H1 (cell line): ENCODE results near the gene SFMBT2. TPM values are rescaled to one million over a fixed set of nuclear protein-coding genes. Genes with fewer than 3 reads are reported as not detected.

Experiments
- CTCF ChIA-PET: fragments of 300-600 bp; sonication (Branson Sonifier 250); formaldehyde crosslinking; loops from one replicate; lab custom pipeline; 2021; ENCODE audit not compliant: partially characterized antibody; lab: Charles Lee
- POLR2A ChIA-PET: fragments of 300-600 bp; sonication (Branson Sonifier 250); formaldehyde crosslinking; loops from one replicate; lab custom pipeline; 2021; ENCODE audit warnings: inconsistent platforms; ENCODE audit not compliant: partially characterized antibody; lab: Charles Lee
- DNase-seq, 2 experiments: peaks; one replicate each; pipeline versions ENCODE4 v3.0.0 to v3.0.0-alpha.2; 2010 to 2022; ENCODE audit warnings: low spot score in 2 of 2, low read depth in 1 of 2, mixed read lengths in 1 of 2
- FAIRE-seq: peaks from 2 replicates; lab custom pipeline; 2011; peaks lifted over from hg19 to GRCh38; lab: Jason Lieb, UNC
- H2AFZ ChIP-seq: 2 replicates; pipeline ENCODE4 v1.8.1; 2012; ENCODE audit warnings: low read length, inconsistent platforms
- H2AK5ac ChIP-seq: 2 replicates; pipeline ENCODE4 v1.6.1; 2013; ENCODE audit warnings: low read depth, low read length
- H2BK120ac ChIP-seq: replicated peaks from 2 replicates; pipeline ENCODE3; 2013; ENCODE audit warnings: low read depth, low read length, inconsistent platforms
- H2BK12ac ChIP-seq: 2 replicates; pipeline ENCODE4 v1.6.1; 2013; ENCODE audit warnings: low read depth, low read length
- H2BK15ac ChIP-seq: 2 replicates; pipeline ENCODE4 v1.6.1; 2013; ENCODE audit warnings: low read length
- H2BK20ac ChIP-seq: 2 replicates; pipeline ENCODE4 v1.6.1; 2013; ENCODE audit warnings: low read length
- H2BK5ac ChIP-seq: 2 replicates; pipeline ENCODE4 v1.6.1; 2013; ENCODE audit warnings: low read depth, low read length
- H3K14ac ChIP-seq: 2 replicates; pipeline ENCODE4 v1.6.1; 2013; ENCODE audit warnings: inconsistent platforms; ENCODE audit not compliant: insufficient read length
- H3K18ac ChIP-seq: 2 replicates; pipeline ENCODE4 v1.6.1; 2013; ENCODE audit warnings: low read length; ENCODE audit errors: extremely low read depth
- H3K23ac ChIP-seq: 2 replicates; pipeline ENCODE4 v1.6.1; 2013; ENCODE audit warnings: inconsistent platforms; ENCODE audit not compliant: insufficient read length
- H3K23me2 ChIP-seq: 2 replicates; pipeline ENCODE4 v1.6.1; 2013; ENCODE audit warnings: low read depth, low read length
- H3K27ac ChIP-seq: 2 replicates; pipeline ENCODE4 v1.6.1; 2011; ENCODE audit warnings: low read depth, low read length, inconsistent platforms
- H3K27me3 ChIP-seq, 4 experiments: replicated peaks in 1 of 4; 1 replicate in 1 of 4; 2 replicates in 3 of 4; pipeline versions ENCODE4 v1.6.1 to v1.8.1; 2011 to 2013; ENCODE audit warnings: low read length in 3 of 4, mild to moderate bottlenecking in 3 of 4, inconsistent platforms in 2 of 4, mixed read lengths in 2 of 4, moderate library complexity in 1 of 4; ENCODE audit not compliant: control insufficient read depth in 3 of 4, insufficient read depth in 3 of 4; ENCODE audit errors: extremely low read depth in 1 of 4
- H3K36me3 ChIP-seq, 4 experiments: 2 replicates each; pipeline versions ENCODE4 v1.6.1 to v1.8.1; 2011 to 2013; ENCODE audit warnings: mild to moderate bottlenecking in 4 of 4, low read length in 3 of 4, moderate library complexity in 2 of 4, control low read depth in 1 of 4, inconsistent platforms in 1 of 4; ENCODE audit not compliant: insufficient read depth in 4 of 4, control insufficient read depth in 2 of 4
- H3K4ac ChIP-seq: replicated peaks from 2 replicates; pipeline ENCODE3; 2013; ENCODE audit warnings: low read length, low read depth, mixed read lengths, inconsistent platforms; ENCODE audit not compliant: insufficient read length
- H3K4me1 ChIP-seq, 4 experiments: replicated peaks in 1 of 4; 1 replicate in 1 of 4; 2 replicates in 3 of 4; pipeline versions ENCODE4 v1.6.1 to v1.8.1; 2011 to 2013; ENCODE audit warnings: low read length in 3 of 4, inconsistent platforms in 2 of 4, mixed read lengths in 1 of 4; ENCODE audit not compliant: insufficient read depth in 4 of 4, control insufficient read depth in 3 of 4
- H3K4me2 ChIP-seq, 2 experiments: 2 replicates each; pipeline versions ENCODE4 v1.6.1 to v1.8.1; 2011 to 2013; ENCODE audit warnings: low read depth in 2 of 2, low read length in 2 of 2, control low read depth in 1 of 2, inconsistent platforms in 1 of 2, mild to moderate bottlenecking in 1 of 2; ENCODE audit not compliant: insufficient read depth in 1 of 2
- H3K4me3 ChIP-seq, 4 experiments: fragments of 200-600, 300-600 bp in 1 of 4; sonication (generic), shearing (Covaris generic), sonication (Bioruptor Twin) in 1 of 4; 2 replicates each; pipeline versions ENCODE4 v1.5.1 to v1.8.1; 2011 to 2016; ENCODE audit warnings: low read length in 4 of 4, low read depth in 3 of 4, control low read depth in 2 of 4, inconsistent platforms in 2 of 4, mild to moderate bottlenecking in 2 of 4, mixed read lengths in 1 of 4, moderate library complexity in 1 of 4; ENCODE audit not compliant: insufficient read depth in 2 of 4; ENCODE audit errors: extremely low read depth in 1 of 4
- H3K56ac ChIP-seq: replicated peaks from 2 replicates; pipeline ENCODE3; 2013; ENCODE audit warnings: low read depth, mild to moderate bottlenecking, mixed read lengths, low read length, inconsistent platforms; ENCODE audit not compliant: insufficient read length
- H3K79me1 ChIP-seq: 2 replicates; pipeline ENCODE4 v1.6.1; 2013; ENCODE audit warnings: low read depth, low read length, control low read depth
- H3K79me2 ChIP-seq, 2 experiments: 2 replicates each; pipeline versions ENCODE4 v1.6.1 to v1.8.1; 2012 to 2013; ENCODE audit warnings: low read length in 2 of 2, mild to moderate bottlenecking in 2 of 2, inconsistent platforms in 1 of 2; ENCODE audit not compliant: insufficient read depth in 2 of 2, control insufficient read depth in 1 of 2
- H3K9ac ChIP-seq, 4 experiments: replicated peaks in 1 of 4; 1 replicate in 1 of 4; 2 replicates in 3 of 4; pipeline versions ENCODE4 v1.6.1 to v1.8.1; 2011 to 2013; ENCODE audit warnings: low read depth in 3 of 4, low read length in 3 of 4, control low read depth in 2 of 4, mild to moderate bottlenecking in 2 of 4, moderate library complexity in 2 of 4, inconsistent platforms in 1 of 4; ENCODE audit errors: extremely low read depth in 1 of 4
- H3K9me3 ChIP-seq, 2 experiments: 2 replicates each; pipeline versions ENCODE4 v1.6.1 to v1.8.1; 2012 to 2013; ENCODE audit warnings: mild to moderate bottlenecking in 2 of 2, moderate library complexity in 2 of 2, control low read depth in 1 of 2, inconsistent platforms in 1 of 2, low read depth in 1 of 2, low read length in 1 of 2, mixed read lengths in 1 of 2; ENCODE audit not compliant: insufficient read depth in 2 of 2
- H4K20me1 ChIP-seq, 2 experiments: replicated peaks in 1 of 2; 2 replicates each; pipeline versions ENCODE3 to v1.8.1; 2011 to 2013; ENCODE audit warnings: inconsistent platforms in 2 of 2, low read length in 2 of 2, mild to moderate bottlenecking in 1 of 2; ENCODE audit not compliant: insufficient read depth in 2 of 2, control insufficient read depth in 1 of 2
- H4K5ac ChIP-seq: 2 replicates; pipeline ENCODE4 v1.6.1; 2013; ENCODE audit warnings: low read length, low read depth, mixed read lengths, inconsistent platforms; ENCODE audit not compliant: insufficient read length
- H4K8ac ChIP-seq: 2 replicates; pipeline ENCODE4 v1.8.0; 2013; ENCODE audit warnings: mild to moderate bottlenecking, moderate library complexity, low read length, inconsistent platforms; ENCODE audit not compliant: insufficient read depth; ENCODE audit errors: extremely low read depth
- H4K91ac ChIP-seq: replicated peaks from 2 replicates; pipeline ENCODE3; 2013; ENCODE audit warnings: low read length, mixed read lengths, inconsistent platforms; ENCODE audit not compliant: insufficient read length
- JUND ChIP-seq: IDR thresholded peaks from 2 replicates; pipeline ENCODE4 v1.6.1; 2011; ENCODE audit warnings: mild to moderate bottlenecking, improper control_type of control experiment, low read length
- RXRA ChIP-seq: IDR thresholded peaks from 2 replicates; pipeline ENCODE4 v1.6.1; 2011; ENCODE audit warnings: low read depth, mild to moderate bottlenecking, low read length, moderate library complexity; ENCODE audit not compliant: insufficient read depth
- SIX5 ChIP-seq: IDR thresholded peaks from 2 replicates; pipeline ENCODE4 v1.6.1; 2011; ENCODE audit warnings: mild to moderate bottlenecking, low read depth, low read length
- SP2 ChIP-seq: IDR thresholded peaks from 2 replicates; pipeline ENCODE4 v1.6.1; 2012; ENCODE audit warnings: mild to moderate bottlenecking, low read length, inconsistent platforms
- YY1 ChIP-seq: IDR thresholded peaks from 2 replicates; pipeline ENCODE4 v1.6.1; 2011; ENCODE audit warnings: low read depth, mild to moderate bottlenecking, low read length
- WGBS, 2 experiments: shearing (Covaris generic) in 1 of 2; methylation state at CpG; one replicate each; pipeline versions ENCODE4 v1.1.6 to v1.1.7; 2013 to 2015; ENCODE audit warnings: low lambda C conversion rate in 2 of 2, mixed read lengths in 2 of 2, inconsistent platforms in 1 of 2, low coverage in 1 of 2, missing lambda C conversion rate in 1 of 2; ENCODE audit not compliant: insufficient replicate concordance in 2 of 2, insufficient coverage in 1 of 2, insufficient read length in 1 of 2; ENCODE audit errors: extremely low coverage in 1 of 2, missing lambda C conversion rate in 1 of 2; 5-methylcytosine and 5-hydroxymethylcytosine counted together
- polyA plus RNA-seq, 7 experiments: library from polyadenylated mRNA; depleted of rRNA in 3 of 7; stranded (reverse) in 5 of 7; unstranded in 2 of 7; fragments of >200 nt in 5 of 7; fragments of 200-250 nt in 2 of 7; gene quantifications; 1 replicate in 5 of 7; 2 replicates in 1 of 7; 4 replicates in 1 of 7; pipeline versions ENCODE4 v1.2.1 to v1.2.3, GENCODE V29; 2011 to 2013; ENCODE audit warnings: missing spikeins in 2 of 7, mixed read lengths in 2 of 7
- total RNA-seq: library from RNA; stranded (reverse); fragmentation: NEBNext Ultra II Directional; extraction: Animal tissue kit (Norgen Biotek cat#: 25700); gene quantifications from 2 replicates; pipeline ENCODE4 v1.2.1, GENCODE V29; 2021

SFMBT2 gene
- total and polyA plus RNA-seq, 2 of the 8 experiments (the other 6 are each of a cell fraction or from before 2014, with no cell fraction given) = 2.9 to 11.0 TPM

GRCh38 chr10:7365027-7365745 lies 45.6 kb downstream of the SFMBT2 start:
- no peak overlapping the region for H3K9ac ChIP-seq
- H2BK120ac ChIP-seq = no peak overlapping the region
- no peak overlapping the region for H4K5ac ChIP-seq
- H3K27ac ChIP-seq = no peak overlapping the region
- H3K56ac ChIP-seq = no peak overlapping the region
- H3K79me1 ChIP-seq = no peaks in the 10 kb centered on the region; the same call in 1 of the 2 replicates
- ChIA-PET CTCF (interaction anchor here (1.7 kb wide), 1 partner anchor 10 kb away, joined by 6 read pairs; no protein-coding TSS in a partner anchor), POLR2A (no interaction called here)
- H3K27me3 ChIP-seq = no peaks in the 10 kb centered on the region
- peaks cover 0 to 3% of the 10 kb centered on the region in 2 experiments for H4K20me1 ChIP-seq
- no peak overlapping the region for H4K91ac ChIP-seq
- no peak overlapping the region for H2BK15ac ChIP-seq
- H3K9me3 ChIP-seq = peaks cover 11 to 20% of the 10 kb centered on the region in 2 experiments
- H3K4me2 ChIP-seq = no peak overlapping the region
- no peak overlapping the region; the same call in 1 of the 2 replicates for H2BK5ac ChIP-seq
- TF ChIP-seq SP2 (no peak), JUND (no peak), YY1 (no peak), RXRA (no peak), SIX5 (no peak)
- H3K36me3 ChIP-seq = peaks cover 4 to 41% (median 15%) of the 10 kb centered on the region in 4 experiments; a peak in 7 of 8 replicates
- no peak overlapping the region for H3K18ac ChIP-seq
- peaks cover 0 to 2% (median 0%) of the 10 kb centered on the region in 4 experiments; a peak in 2 of 7 replicates for H3K4me1 ChIP-seq
- no peak overlapping the region for H2AK5ac ChIP-seq
- 79% methylated on average over 11 of the region's 11 CpGs; no CpG with 5 or more reads in 1 of the 2 experiments for WGBS, 2 experiments
- no peak overlapping the region for H2BK20ac ChIP-seq
- H3K4ac ChIP-seq = no peak overlapping the region
- no peak overlapping the region for H3K23ac ChIP-seq
- H3K23me2 ChIP-seq = no peaks in the 10 kb centered on the region
- H2AFZ ChIP-seq = no peak overlapping the region
- H2BK12ac ChIP-seq = no peak overlapping the region
- H3K14ac ChIP-seq = no peak overlapping the region
- DNase-seq = no peak
- H3K79me2 ChIP-seq = no peaks in the 10 kb centered on the region; a peak in 1 of 4 replicates
- no peak for FAIRE-seq
- H4K8ac ChIP-seq = no peak overlapping the region; the same call in 1 of the 2 replicates
- H3K4me3 ChIP-seq = no peak overlapping the region
